ENCODE data around the gene FRMD7. TPM values are rescaled to one million over a fixed set of nuclear protein-coding genes. Genes with fewer than 3 reads are reported as not detected.

The FRMD7 gene
- total and polyA plus RNA-seq, 2 of the 4 experiments (the other 2 are of a cell fraction), result not detected

GRCh38 chrX:132107291-132107690 is 20.5 kb downstream of the FRMD7 start:
- H3K9ac ChIP-seq (ENCODE audit: low read depth, low read length), result no peak overlapping the region
- H3K4me2 ChIP-seq (ENCODE audit: low read depth, low read length), result no peak overlapping the region
- BruUV-seq (replicated peaks), result no TSS peak
- peaks cover 3% of the 10 kb centered on the region for H3K27me3 ChIP-seq (ENCODE audit: control insufficient read depth, insufficient read depth, low read length)
- no peak overlapping the region for H2BK5ac ChIP-seq (ENCODE audit: low read depth, low read length, poor library complexity, severe bottlenecking)
- H3K14ac ChIP-seq (replicated peaks; ENCODE audit: low read depth, low read length), result no peak overlapping the region
- no peak overlapping the region for H4K91ac ChIP-seq (ENCODE audit: insufficient read depth, low read depth, low read length)
- ChIA-PET CTCF (no interaction called here), POLR2A (ENCODE audit: unreplicated experiment) (no interaction called here)
- no peak overlapping the region for H3K56ac ChIP-seq (ENCODE audit: extremely low read depth, insufficient read depth, low read length)
- no peaks in the 10 kb centered on the region for H3K36me3 ChIP-seq (ENCODE audit: control insufficient read depth, insufficient read depth, low read length)
- H3K4me3 ChIP-seq (ENCODE audit: insufficient read depth, low read depth, low read length), result no peak overlapping the region
- dilution Hi-C loops (cut with HindIII; ENCODE audit: low sequenced_read_pairs, unreplicated experiment), result no loop called here
- H3K9me3 ChIP-seq (ENCODE audit: control insufficient read depth, insufficient read depth, low read length), result no peaks in the 10 kb centered on the region
- H4K8ac ChIP-seq (ENCODE audit: low read depth in 2 of 2, low read length in 2 of 2), result no peak overlapping the region
- no peak for TF ChIP-seq CEBPB (IDR thresholded peaks at IDR 0.05; ENCODE audit: low read depth, low read length)
- H2BK15ac ChIP-seq (ENCODE audit: low read depth, low read length), result no peak overlapping the region
- no peak overlapping the region for H3K27ac ChIP-seq (ENCODE audit: insufficient read depth, low read length)
- no peak overlapping the region for H3K23ac ChIP-seq (ENCODE audit: low read depth, low read length)
- no peak for DNase-seq
- no peaks in the 10 kb centered on the region for H3K9me1 ChIP-seq (ENCODE audit: insufficient read depth, low read length)
- no peak for ATAC-seq (ENCODE audit: low read depth)
- no peak overlapping the region for H2BK20ac ChIP-seq (ENCODE audit: low read depth, low read length)
- H2AK5ac ChIP-seq (ENCODE audit: low read depth, low read length), result no peak overlapping the region
- in situ Hi-C loops (cut with MboI; ENCODE audit: low sequenced_read_pairs), result no loop called here
- H4K20me1 ChIP-seq (ENCODE audit: insufficient read depth, low read length), result no peaks in the 10 kb centered on the region
- no peak overlapping the region for H2AFZ ChIP-seq (replicated peaks; ENCODE audit: low read length, poor library complexity)
- intact Hi-C loops (cut with micrococcal nuclease), result no loop called here
- no peak overlapping the region for H2BK120ac ChIP-seq (ENCODE audit: low read depth, low read length)
- H3K79me1 ChIP-seq (ENCODE audit: low read depth in 1 of 2, low read length in 2 of 2), result no peaks in the 10 kb centered on the region
- H3K18ac ChIP-seq (ENCODE audit: low read depth, low read length), result no peak overlapping the region
- H2AK9ac ChIP-seq (replicated peaks; ENCODE audit: low read depth, low read length, poor library complexity), result no peak overlapping the region
- no peak overlapping the region for H4K5ac ChIP-seq (ENCODE audit: low read depth, low read length)
- H3K4me1 ChIP-seq (ENCODE audit: control insufficient read depth, insufficient read depth, low read length), result no peaks in the 10 kb centered on the region
- no peak overlapping the region for H3K4ac ChIP-seq (ENCODE audit: low read depth, low read length)

All from IMR-90 (cell line).